IMR-90 (cell line): ENCODE data around the gene PRKACA. TPM values are rescaled to one million over a fixed set of nuclear protein-coding genes. Genes with fewer than 3 reads are reported as not detected.

Experiments used
- ATAC-seq: fragments of 200-7000 bp; cut with Tn5 transposase; 2 replicates; pipeline ENCODE4 v1.9.1; 2020; ENCODE audit warnings: low read depth, mild to moderate bottlenecking, moderate library complexity
- BruUV-seq: library from RNA; stranded (reverse); fragments of 400-500 nt; replicated peaks from 2 replicates; lab custom pipeline; 2021; lab: Mats Ljungman, UMichigan
- CTCF ChIA-PET: fragments of 300-600 bp; formaldehyde crosslinking; extraction: SDS; loops from one replicate; lab custom pipeline; 2021; ENCODE audit warnings: antibody characterized with exemption; lab: Yijun Ruan, JAX
- POLR2A ChIA-PET: fragments of 300-600 bp; sonication (Branson Sonifier 250); formaldehyde crosslinking; loops from one replicate; lab custom pipeline; 2022; ENCODE audit warnings: antibody characterized with exemption; ENCODE audit not compliant: unreplicated experiment; lab: Charles Lee
- DNase-seq: peaks from one replicate; pipeline ENCODE4 v3.0.0; 2013
- H2AFZ ChIP-seq: replicated peaks from 2 replicates; pipeline ENCODE3; 2013; ENCODE audit warnings: low read length, mild to moderate bottlenecking; ENCODE audit not compliant: poor library complexity
- H2AK5ac ChIP-seq: 2 replicates; pipeline ENCODE4 v1.6.1; 2013; ENCODE audit warnings: low read depth, low read length, inconsistent platforms
- H2AK9ac ChIP-seq: replicated peaks from 2 replicates; pipeline ENCODE3; 2013; ENCODE audit warnings: mild to moderate bottlenecking, low read depth, low read length, moderate library complexity; ENCODE audit not compliant: poor library complexity
- H2BK120ac ChIP-seq: 2 replicates; pipeline ENCODE4 v1.6.1; 2013; ENCODE audit warnings: low read depth, low read length, inconsistent platforms
- H2BK15ac ChIP-seq: 3 replicates; pipeline ENCODE4 v1.6.1; 2013; ENCODE audit warnings: low read depth, low read length, inconsistent platforms
- H2BK20ac ChIP-seq: 2 replicates; pipeline ENCODE4 v1.6.1; 2013; ENCODE audit warnings: low read depth, mild to moderate bottlenecking, inconsistent platforms, low read length, moderate library complexity
- H2BK5ac ChIP-seq: 2 replicates; pipeline ENCODE4 v1.6.1; 2013; ENCODE audit warnings: mild to moderate bottlenecking, low read depth, low read length, inconsistent platforms; ENCODE audit not compliant: poor library complexity, severe bottlenecking
- H3K14ac ChIP-seq: replicated peaks from 2 replicates; pipeline ENCODE4 v1.6.1; 2013; ENCODE audit warnings: low read depth, low read length, inconsistent platforms
- H3K18ac ChIP-seq: 2 replicates; pipeline ENCODE4 v1.6.1; 2013; ENCODE audit warnings: low read depth, low read length, control low read depth
- H3K23ac ChIP-seq: 2 replicates; pipeline ENCODE4 v1.6.1; 2013; ENCODE audit warnings: low read depth, low read length, inconsistent platforms
- H3K27ac ChIP-seq: 2 replicates; pipeline ENCODE4 v1.5.1; 2013; ENCODE audit warnings: mild to moderate bottlenecking, control low read depth, low read length; ENCODE audit not compliant: insufficient read depth
- H3K27me3 ChIP-seq: 2 replicates; pipeline ENCODE4 v1.6.1; 2013; ENCODE audit warnings: low read length; ENCODE audit not compliant: control insufficient read depth, insufficient read depth
- H3K36me3 ChIP-seq: 2 replicates; pipeline ENCODE4 v1.6.1; 2013; ENCODE audit warnings: low read length, mixed read lengths; ENCODE audit not compliant: control insufficient read depth, insufficient read depth
- H3K4ac ChIP-seq: 2 replicates; pipeline ENCODE4 v1.6.1; 2013; ENCODE audit warnings: low read depth, low read length, inconsistent platforms
- H3K4me1 ChIP-seq: 2 replicates; pipeline ENCODE4 v1.6.1; 2013; ENCODE audit warnings: low read length, mixed read lengths; ENCODE audit not compliant: control insufficient read depth, insufficient read depth
- H3K4me2 ChIP-seq: 2 replicates; pipeline ENCODE4 v1.6.1; 2013; ENCODE audit warnings: low read depth, mild to moderate bottlenecking, control low read depth, low read length, moderate library complexity
- H3K4me3 ChIP-seq: 2 replicates; pipeline ENCODE4 v1.5.1; 2013; ENCODE audit warnings: low read depth, mild to moderate bottlenecking, control low read depth, low read length, moderate library complexity; ENCODE audit not compliant: insufficient read depth
- H3K56ac ChIP-seq: 2 replicates; pipeline ENCODE4 v1.6.1; 2013; ENCODE audit warnings: low read length, inconsistent platforms; ENCODE audit not compliant: insufficient read depth; ENCODE audit errors: extremely low read depth
- H3K79me1 ChIP-seq, 2 experiments: 2 replicates each; pipeline ENCODE4 v1.6.1; 2013; ENCODE audit warnings: low read length in 2 of 2, inconsistent platforms in 1 of 2, low read depth in 1 of 2
- H3K9ac ChIP-seq: 2 replicates; pipeline ENCODE4 v1.6.1; 2013; ENCODE audit warnings: low read depth, low read length, control low read depth
- H3K9me1 ChIP-seq: 2 replicates; pipeline ENCODE4 v1.6.1; 2013; ENCODE audit warnings: low read length, inconsistent platforms; ENCODE audit not compliant: insufficient read depth
- H3K9me3 ChIP-seq: 2 replicates; pipeline ENCODE4 v1.6.1; 2013; ENCODE audit warnings: low read length; ENCODE audit not compliant: control insufficient read depth, insufficient read depth
- H4K20me1 ChIP-seq: 2 replicates; pipeline ENCODE4 v1.6.1; 2013; ENCODE audit warnings: low read length, inconsistent platforms; ENCODE audit not compliant: insufficient read depth
- H4K5ac ChIP-seq: 2 replicates; pipeline ENCODE4 v1.6.1; 2013; ENCODE audit warnings: mild to moderate bottlenecking, low read depth, low read length, control low read depth
- H4K8ac ChIP-seq, 2 experiments: 2 replicates each; pipeline ENCODE4 v1.6.1; 2013; ENCODE audit warnings: low read depth in 2 of 2, low read length in 2 of 2, control low read depth in 1 of 2, inconsistent platforms in 1 of 2
- H4K91ac ChIP-seq: 2 replicates; pipeline ENCODE4 v1.6.1; 2013; ENCODE audit warnings: low read depth, low read length, inconsistent platforms; ENCODE audit not compliant: insufficient read depth
- MAZ ChIP-seq: IDR thresholded peaks from 2 replicates; pipeline ENCODE4 v1.6.1; 2012; ENCODE audit warnings: low read depth, mild to moderate bottlenecking, low read length, improper control_type of control experiment, moderate library complexity, borderline replicate concordance
- RAD21 ChIP-seq: IDR thresholded peaks from 2 replicates; pipeline ENCODE4 v1.6.1; 2012; ENCODE audit warnings: low read length, improper control_type of control experiment
- WGBS, 2 experiments: methylation state at CpG; one replicate each; pipeline versions ENCODE4 v1.1.5 to v1.1.7; 2013; ENCODE audit warnings: missing lambda C conversion rate in 2 of 2; ENCODE audit not compliant: insufficient read length in 1 of 2; ENCODE audit errors: extremely low coverage in 2 of 2; 5-methylcytosine and 5-hydroxymethylcytosine counted together
- dilution Hi-C: fragments of 300-500 bp; cut with HindIII; formaldehyde crosslinking; loops from one replicate; pipeline ENCODE4 v1.14.3; 2018; ENCODE audit warnings: low sequenced_read_pairs; ENCODE audit not compliant: unreplicated experiment
- in situ Hi-C: fragments of 300-500 bp; cut with MboI; formaldehyde crosslinking; loops from 3 replicates; pipeline ENCODE4 v1.14.3; 2019; ENCODE audit warnings: low sequenced_read_pairs, inconsistent platforms, mixed read lengths
- intact Hi-C: fragments of 100-400 bp; cut with micrococcal nuclease; formaldehyde crosslinking; loops from 2 replicates; pipeline ENCODE4 v1.10.0; 2022
- polyA plus RNA-seq, 3 experiments: library from polyadenylated mRNA; depleted of rRNA; stranded (reverse); fragments of >200 nt; gene quantifications; 2 replicates each; pipeline ENCODE4 v1.2.3, GENCODE V29; 2012; ENCODE audit warnings: low replicate concordance in 1 of 3
- total RNA-seq: library from RNA; depleted of rRNA; stranded (reverse); fragments of >200 nt; gene quantifications from 2 replicates; pipeline ENCODE4 v1.2.3, GENCODE V29; 2012

Gene PRKACA
- total and polyA plus RNA-seq, 2 of the 4 experiments (the other 2 are of a cell fraction), result 18.1 to 94.5 TPM

- no peak for TF ChIP-seq MAZ
These were observed 47.1 kb downstream of the PRKACA start (continued) for GRCh38 chr19:14070268-14071050.

- Histone ChIP-seq H4K8ac (no peak overlapping the region), H3K23ac (no peak overlapping the region), H3K79me1 (no peaks in the 10 kb centered on the region), H4K20me1 (no peaks in the 10 kb centered on the region), H3K9me3 (no peaks in the 10 kb centered on the region), H3K36me3 (no peaks in the 10 kb centered on the region), H3K4me2 (no peak overlapping the region), H3K56ac (no peak overlapping the region), H2BK20ac (no peak overlapping the region), H4K91ac (no peak overlapping the region), H2BK5ac (no peak overlapping the region), H2BK120ac (no peak overlapping the region), H3K4ac (no peak overlapping the region), H2AK5ac (no peak overlapping the region), H4K5ac (no peak overlapping the region), H3K9me1 (no peaks in the 10 kb centered on the region), H3K14ac (no peak overlapping the region), H3K27ac (no peak overlapping the region), H3K4me3 (no peak overlapping the region), H3K9ac (no peak overlapping the region), H3K18ac (no peak overlapping the region), H2BK15ac (no peak overlapping the region), H2AK9ac (no peak overlapping the region), H2AFZ (no peak overlapping the region), H3K4me1 (no peaks in the 10 kb centered on the region), H3K27me3 (peaks cover 7% of the 10 kb centered on the region)
- intact Hi-C loops (no loop called here), in situ Hi-C loops (no loop called here), dilution Hi-C loops (no loop called here)
- POLR2A ChIA-PET, result no interaction called here
- ATAC-seq (no peak), DNase-seq (no peak)
- CTCF ChIA-PET, result no interaction called here
- no peak for TF ChIP-seq RAD21
- WGBS, 2 experiments, result 73% methylated on average over 1 of the region's 2 CpGs; no CpG with 5 or more reads in 1 of the 2 experiments
- BruUV-seq, result no TSS peak
These were observed 51.4 kb downstream of the PRKACA start for GRCh38 chr19:14066134-14066533.
